ENCODE measurements around the gene CACYBP. TPM values are rescaled to one million over a fixed set of nuclear protein-coding genes. Genes with fewer than 3 reads are reported as not detected.

The CACYBP gene
- total RNA-seq, 1 experiment from 2014 or later = 202 TPM

DNA sequence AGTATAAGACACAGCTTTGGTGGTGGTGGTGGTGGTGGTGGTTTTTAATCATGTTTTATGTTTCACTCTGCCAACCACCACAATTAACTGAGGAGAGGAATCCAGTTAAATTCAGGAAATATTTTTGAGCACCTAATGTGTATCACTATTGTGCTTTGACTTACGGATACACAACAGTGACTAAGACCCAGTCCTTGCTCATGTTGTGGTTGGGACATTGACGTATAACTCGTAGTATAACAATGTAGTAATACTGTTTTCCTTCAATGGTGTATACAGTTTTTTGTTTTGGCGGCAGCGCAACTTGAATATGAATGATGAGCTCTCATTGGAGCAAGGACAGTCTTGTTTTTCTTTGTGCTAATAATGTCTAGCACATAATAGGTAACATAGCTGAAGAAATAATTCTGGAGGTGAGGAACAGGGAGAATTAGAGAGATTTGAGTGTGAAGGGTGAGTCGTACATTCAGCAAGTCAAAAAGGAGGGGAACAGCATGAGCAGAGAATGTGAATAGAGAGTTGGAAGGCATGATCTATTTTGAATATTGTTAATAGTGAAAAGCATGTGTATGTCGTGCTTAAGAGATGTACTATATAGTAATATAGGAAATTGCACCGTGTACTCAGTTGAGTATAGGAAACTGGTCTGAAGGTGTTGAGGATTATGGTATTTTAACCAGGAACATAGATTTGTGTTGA lies 5.5 kb downstream of the CACYBP start:
- no peak overlapping the region for H3K23ac ChIP-seq (ENCODE audit: insufficient read length, low read depth, low read length)
- peaks cover 21 to 23% of the 10 kb centered on the region in 2 experiments for H3K4me1 Mint-ChIP-seq
- no peaks in the 10 kb centered on the region for H3K9me3 ChIP-seq (ENCODE audit: control insufficient read depth, low read depth, low read length)
- H3K4me1 ChIP-seq (ENCODE audit: insufficient read depth, low read length) = no peaks in the 10 kb centered on the region
- H3K4ac ChIP-seq (ENCODE audit: low read depth, low read length) = no peak overlapping the region
- H2AK5ac ChIP-seq (ENCODE audit: insufficient read length, low read length) = no peak overlapping the region
- H3K79me2 ChIP-seq (ENCODE audit: insufficient read depth, low read length) = peaks cover 40% of the 10 kb centered on the region; the same call in 1 of the 2 replicates
- no peak overlapping the region for H2BK12ac ChIP-seq (ENCODE audit: insufficient read length, low read depth, low read length)
- no peak overlapping the region for H3K27ac Mint-ChIP-seq
- no peak overlapping the region for H3K14ac ChIP-seq (ENCODE audit: insufficient read depth, low read length)
- H4K91ac ChIP-seq (ENCODE audit: insufficient read length, low read depth, low read length) = no peak overlapping the region
- H2AFZ ChIP-seq (ENCODE audit: low read length) = no peak overlapping the region
- no peak overlapping the region for H3K9ac ChIP-seq (ENCODE audit: extremely low read depth, insufficient read length, low read length)
- H3K9me3 Mint-ChIP-seq = no peaks in the 10 kb centered on the region
- no peak for TF ChIP-seq CTCF (conservative IDR thresholded peaks at IDR 0.05)
- H3K23me2 ChIP-seq (ENCODE audit: insufficient read length, low read depth, low read length, poor library complexity, severe bottlenecking) = no peaks in the 10 kb centered on the region
- H2BK15ac ChIP-seq (ENCODE audit: low read depth, low read length) = no peak overlapping the region
- no CpG with 5 or more reads among the region's 8 CpGs for WGBS (ENCODE audit: extremely low coverage, insufficient read length, low lambda C conversion rate)
- H3T11ph ChIP-seq (ENCODE audit: low read length) = no peak overlapping the region
- H2BK20ac ChIP-seq (ENCODE audit: low read depth, low read length, poor library complexity, severe bottlenecking) = no peak overlapping the region
- peaks cover 21 to 49% (median 46%) of the 10 kb centered on the region in 3 experiments; a peak in 6 of 7 replicates for H3K36me3 Mint-ChIP-seq (ENCODE audit: insufficient read depth in 1 of 3, low read depth in 3 of 3)
- H3K4me3 Mint-ChIP-seq = no peak overlapping the region
- no peaks in the 10 kb centered on the region for H3K27me3 ChIP-seq (ENCODE audit: insufficient read depth, low read length)
- H4K8ac ChIP-seq (replicated peaks; ENCODE audit: insufficient read length, low read depth, low read length) = no peak overlapping the region
- H3K18ac ChIP-seq (ENCODE audit: insufficient read length, low read depth, low read length) = no peak overlapping the region
- H4K5ac ChIP-seq (ENCODE audit: insufficient read length, low read depth, low read length) = no peak overlapping the region
- H3K79me1 ChIP-seq (ENCODE audit: insufficient read depth, low read depth, low read length, poor library complexity, severe bottlenecking) = no peaks in the 10 kb centered on the region
- H4K20me1 ChIP-seq (ENCODE audit: control insufficient read depth, insufficient read depth, insufficient read length) = no peaks in the 10 kb centered on the region
- no peak overlapping the region for H2BK5ac ChIP-seq (ENCODE audit: insufficient read length, low read length)
- no peaks in the 10 kb centered on the region for H3K27me3 Mint-ChIP-seq (ENCODE audit: low read depth)
- no peak overlapping the region for H2BK120ac ChIP-seq (ENCODE audit: low read depth, low read length, poor library complexity, severe bottlenecking)
- H3K27ac ChIP-seq (ENCODE audit: insufficient read length, low read depth, low read length) = no peak overlapping the region
- DNase-seq = no peak
- no peak overlapping the region for H3K56ac ChIP-seq (ENCODE audit: insufficient read length, low read depth, low read length)
- H3K4me2 ChIP-seq (ENCODE audit: insufficient read depth, insufficient read length, low read length) = no peak overlapping the region

Measured in H9 (cell line).